H1 (cell line): ENCODE data around the gene ZNF133. TPM values are rescaled to one million over a fixed set of nuclear protein-coding genes. Genes with fewer than 3 reads are reported as not detected.

Experiments used
- ASH2L ChIP-seq: fragments of 200-600, 300-600 bp; sonication (generic); IDR thresholded peaks from one replicate; pipeline ENCODE4 v1.7.1; 2017; ENCODE audit warnings: low read length
- BRCA1 ChIP-seq: IDR thresholded peaks from 2 replicates; pipeline ENCODE4 v1.6.1; 2012; ENCODE audit warnings: low read depth, low read length, improper control_type of control experiment
- CBX5 ChIP-seq: fragments of 300-800, 300-1000 bp; sonication (generic); IDR thresholded peaks from 2 replicates; pipeline ENCODE4 v1.7.1; 2016; ENCODE audit warnings: antibody characterized with exemption, low read length, low read depth
- CREB1 ChIP-seq: IDR thresholded peaks from 2 replicates; pipeline ENCODE4 v1.6.1; 2012; ENCODE audit warnings: inconsistent platforms
- EZH2 ChIP-seq: fragments of 200-600 bp; sonication (generic); IDR thresholded peaks from 2 replicates; pipeline ENCODE4 v1.7.1; 2012; ENCODE audit warnings: low read depth, mild to moderate bottlenecking, moderate library complexity, low read length, inconsistent platforms; ENCODE audit not compliant: severe bottlenecking
- GABPA ChIP-seq: IDR thresholded peaks from 2 replicates; pipeline ENCODE4 v1.6.1; 2011; ENCODE audit warnings: mild to moderate bottlenecking, low read length, moderate library complexity, borderline replicate concordance; ENCODE audit not compliant: insufficient read depth
- KDM4A ChIP-seq: IDR thresholded peaks from one replicate; pipeline ENCODE4 v1.7.1; 2012; ENCODE audit warnings: low read depth, mild to moderate bottlenecking, moderate library complexity, low read length, inconsistent platforms; ENCODE audit not compliant: severe bottlenecking
- POLR2AphosphoS5 ChIP-seq: IDR thresholded peaks from 2 replicates; pipeline ENCODE4 v1.6.1; 2011; ENCODE audit warnings: low read depth, low read length
- POU5F1 ChIP-seq: IDR thresholded peaks from 2 replicates; pipeline ENCODE4 v1.6.1; 2011; ENCODE audit warnings: low read depth, mild to moderate bottlenecking, low read length, moderate library complexity
- SAP30 ChIP-seq: fragments of 300-600 bp; sonication (generic); IDR thresholded peaks from 2 replicates; pipeline ENCODE4 v1.7.1; 2012; ENCODE audit warnings: low read length, moderate library complexity, mild to moderate bottlenecking, inconsistent platforms; ENCODE audit not compliant: insufficient read depth, insufficient replicate concordance
- SP4 ChIP-seq: IDR thresholded peaks from 2 replicates; pipeline ENCODE4 v1.6.1; 2012; ENCODE audit warnings: low read length, inconsistent platforms
- TAF7 ChIP-seq: optimal IDR thresholded peaks from 2 replicates; pipeline ENCODE3; 2011; ENCODE audit warnings: low read depth, mild to moderate bottlenecking, inconsistent platforms, low read length, moderate library complexity, borderline replicate concordance
- TBP ChIP-seq: IDR thresholded peaks from 2 replicates; pipeline ENCODE4 v1.6.1; 2011; ENCODE audit warnings: low read depth, low read length, improper control_type of control experiment
- TCF12 ChIP-seq: IDR thresholded peaks from 2 replicates; pipeline ENCODE4 v1.6.1; 2011; ENCODE audit warnings: low read depth, mild to moderate bottlenecking, low read length
- YY1 ChIP-seq: IDR thresholded peaks from 2 replicates; pipeline ENCODE4 v1.6.1; 2011; ENCODE audit warnings: low read depth, mild to moderate bottlenecking, low read length
- polyA plus RNA-seq, 7 experiments: library from polyadenylated mRNA; depleted of rRNA in 3 of 7; stranded (reverse) in 5 of 7; unstranded in 2 of 7; fragments of >200 nt in 5 of 7; fragments of 200-250 nt in 2 of 7; gene quantifications; 1 replicate in 5 of 7; 2 replicates in 1 of 7; 4 replicates in 1 of 7; pipeline versions ENCODE4 v1.2.1 to v1.2.3, GENCODE V29; 2011 to 2013; ENCODE audit warnings: missing spikeins in 2 of 7, mixed read lengths in 2 of 7
- total RNA-seq: library from RNA; stranded (reverse); fragmentation: NEBNext Ultra II Directional; extraction: Animal tissue kit (Norgen Biotek cat#: 25700); gene quantifications from 2 replicates; pipeline ENCODE4 v1.2.1, GENCODE V29; 2021
- TF ChIP-seq, protein P1 (sequence below), 3 experiments: IDR thresholded peaks; 1 replicate in 2 of 3; 2 replicates in 1 of 3; pipeline versions ENCODE4 v1.5.1 to v1.6.1; 2011; ENCODE audit warnings: low read length in 3 of 3, mild to moderate bottlenecking in 3 of 3, inconsistent platforms in 2 of 3, low read depth in 1 of 3, moderate library complexity in 1 of 3; ENCODE audit not compliant: insufficient read depth in 1 of 3; ENCODE audit errors: control extremely low read depth in 1 of 3
- TF ChIP-seq, protein P2 (sequence below): IDR thresholded peaks from 2 replicates; pipeline ENCODE4 v1.6.1; 2012; ENCODE audit warnings: low read length, inconsistent platforms

Gene ZNF133
- total and polyA plus RNA-seq, 2 of the 8 experiments (the other 6 are each of a cell fraction or from before 2014, with no cell fraction given): 12.1 to 15.8 TPM

DNA sequence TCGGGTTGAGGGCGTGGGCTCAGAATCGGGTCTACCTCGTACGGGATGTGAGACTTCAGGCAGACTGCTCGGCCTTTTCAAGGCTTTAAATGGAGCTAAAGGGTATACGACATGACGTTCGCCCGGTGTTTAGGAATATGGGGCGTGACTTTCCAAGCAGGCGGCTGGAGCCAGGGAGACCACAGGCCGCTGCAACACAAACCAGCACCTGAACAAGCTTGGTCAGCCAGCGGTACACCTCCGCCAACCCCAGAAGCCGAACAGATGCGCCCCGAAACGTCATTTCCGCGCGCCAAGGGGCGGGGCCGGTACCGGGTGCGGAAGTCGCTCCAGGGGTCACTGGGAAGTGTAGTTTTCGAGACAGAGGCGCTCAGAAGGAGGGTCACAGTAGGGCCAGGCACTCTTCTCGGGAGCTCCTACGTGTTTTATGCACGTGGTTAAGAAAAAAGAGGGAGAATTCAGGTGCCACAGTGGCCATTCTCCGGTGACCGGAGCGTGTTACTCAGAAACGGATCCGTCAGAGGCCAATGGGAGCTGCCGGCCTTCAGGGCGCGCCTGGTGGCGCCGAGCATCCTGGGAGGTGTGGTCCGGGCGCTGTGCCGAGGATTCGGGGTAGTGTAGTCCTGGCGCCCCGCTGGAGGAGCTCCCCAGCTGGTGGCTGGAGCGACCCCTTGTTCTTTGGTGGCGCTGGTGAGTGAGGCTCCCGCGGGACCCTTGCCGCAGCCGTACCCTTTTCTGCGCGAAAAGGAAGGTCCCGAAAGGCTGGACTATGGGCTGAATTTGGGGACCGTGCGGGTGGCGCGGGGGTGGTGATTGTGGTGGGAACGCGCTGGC is at the start of gene ZNF133 (continued):
- TF ChIP-seq, protein P1, sequence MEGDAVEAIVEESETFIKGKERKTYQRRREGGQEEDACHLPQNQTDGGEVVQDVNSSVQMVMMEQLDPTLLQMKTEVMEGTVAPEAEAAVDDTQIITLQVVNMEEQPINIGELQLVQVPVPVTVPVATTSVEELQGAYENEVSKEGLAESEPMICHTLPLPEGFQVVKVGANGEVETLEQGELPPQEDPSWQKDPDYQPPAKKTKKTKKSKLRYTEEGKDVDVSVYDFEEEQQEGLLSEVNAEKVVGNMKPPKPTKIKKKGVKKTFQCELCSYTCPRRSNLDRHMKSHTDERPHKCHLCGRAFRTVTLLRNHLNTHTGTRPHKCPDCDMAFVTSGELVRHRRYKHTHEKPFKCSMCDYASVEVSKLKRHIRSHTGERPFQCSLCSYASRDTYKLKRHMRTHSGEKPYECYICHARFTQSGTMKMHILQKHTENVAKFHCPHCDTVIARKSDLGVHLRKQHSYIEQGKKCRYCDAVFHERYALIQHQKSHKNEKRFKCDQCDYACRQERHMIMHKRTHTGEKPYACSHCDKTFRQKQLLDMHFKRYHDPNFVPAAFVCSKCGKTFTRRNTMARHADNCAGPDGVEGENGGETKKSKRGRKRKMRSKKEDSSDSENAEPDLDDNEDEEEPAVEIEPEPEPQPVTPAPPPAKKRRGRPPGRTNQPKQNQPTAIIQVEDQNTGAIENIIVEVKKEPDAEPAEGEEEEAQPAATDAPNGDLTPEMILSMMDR (IDR thresholded peaks at IDR 0.05; ENCODE audit: control extremely low read depth in 1 of 3, insufficient read depth in 1 of 3, low read depth in 1 of 3, low read length in 3 of 3): peak in 1 of 3 experiments; percentile 4; a peak in 2 of 4 replicates
- TF ChIP-seq SP4: peak; percentile 86; the same call in 1 of the 2 replicates
- peak; percentile 46; the same call in 1 of the 2 replicates for TF ChIP-seq TCF12
- TF ChIP-seq, protein P2, sequence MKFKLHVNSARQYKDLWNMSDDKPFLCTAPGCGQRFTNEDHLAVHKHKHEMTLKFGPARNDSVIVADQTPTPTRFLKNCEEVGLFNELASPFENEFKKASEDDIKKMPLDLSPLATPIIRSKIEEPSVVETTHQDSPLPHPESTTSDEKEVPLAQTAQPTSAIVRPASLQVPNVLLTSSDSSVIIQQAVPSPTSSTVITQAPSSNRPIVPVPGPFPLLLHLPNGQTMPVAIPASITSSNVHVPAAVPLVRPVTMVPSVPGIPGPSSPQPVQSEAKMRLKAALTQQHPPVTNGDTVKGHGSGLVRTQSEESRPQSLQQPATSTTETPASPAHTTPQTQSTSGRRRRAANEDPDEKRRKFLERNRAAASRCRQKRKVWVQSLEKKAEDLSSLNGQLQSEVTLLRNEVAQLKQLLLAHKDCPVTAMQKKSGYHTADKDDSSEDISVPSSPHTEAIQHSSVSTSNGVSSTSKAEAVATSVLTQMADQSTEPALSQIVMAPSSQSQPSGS: no peak
- no peak for TF ChIP-seq SAP30
- peak; percentile 58 for TF ChIP-seq ASH2L
- peak; percentile 87 for TF ChIP-seq TBP
- peak; percentile 89 for TF ChIP-seq TAF7
- no peak for TF ChIP-seq CBX5
- no peak for TF ChIP-seq EZH2
- TF ChIP-seq CREB1: peak; percentile 99
- peak; percentile 91 for TF ChIP-seq GABPA
- peak; percentile 92 for TF ChIP-seq POLR2AphosphoS5
- TF ChIP-seq BRCA1: no peak
- TF ChIP-seq POU5F1: no peak
- no peak; the same call in 1 of the 2 replicates for TF ChIP-seq YY1
- TF ChIP-seq KDM4A: peak; percentile 98
